ENCODE measurements around the gene SLC8A3.

The SLC8A3 gene

DNA sequence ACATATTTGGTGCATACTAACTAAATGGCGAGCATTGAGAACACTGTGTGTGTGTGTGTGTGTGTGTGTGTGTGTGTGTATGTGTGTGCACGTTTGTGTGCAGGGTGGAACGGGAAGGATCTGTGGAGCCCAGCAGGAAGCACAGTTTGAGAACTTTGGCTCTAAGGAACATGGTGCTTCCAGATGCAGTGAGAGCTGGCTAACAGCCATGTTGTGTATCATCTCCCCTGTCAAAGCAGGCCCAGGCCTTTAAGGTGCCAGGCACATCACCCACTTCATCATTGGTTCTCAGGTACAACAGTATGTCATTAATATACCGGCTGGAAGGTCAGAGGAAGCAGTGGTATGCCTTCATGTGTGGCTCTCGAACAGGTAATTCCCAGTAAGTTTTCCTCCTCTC is 72.5 kb downstream of the SLC8A3 start:
- DNase-seq, result no peak

DNA sequence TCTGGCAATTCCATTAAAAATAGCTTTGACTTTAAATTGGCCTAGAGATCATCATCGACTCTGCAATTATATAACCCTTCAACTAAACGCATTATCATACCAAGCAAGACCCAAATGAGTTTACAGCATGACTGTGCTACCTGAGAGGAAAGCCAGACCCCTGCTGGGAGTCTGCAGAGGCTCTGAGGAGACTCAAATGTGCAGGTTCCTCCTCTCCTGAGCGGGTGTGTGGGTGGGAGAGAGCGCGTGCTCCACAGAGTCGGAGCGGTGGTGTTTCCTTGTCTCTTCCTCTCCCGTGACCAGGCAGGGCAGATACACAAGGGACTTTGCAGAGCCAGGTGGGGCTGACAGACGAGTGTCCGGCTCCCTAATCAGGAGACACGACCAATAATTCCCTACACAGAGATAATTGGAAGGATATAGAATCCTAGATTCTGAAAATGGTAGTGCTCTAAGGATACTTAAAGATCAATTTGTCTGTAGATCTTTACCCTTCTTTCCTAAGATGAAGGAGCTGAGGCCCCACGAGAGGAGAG is 74.1 kb downstream of the SLC8A3 start:
- DNase-seq, result no peak

DNA sequence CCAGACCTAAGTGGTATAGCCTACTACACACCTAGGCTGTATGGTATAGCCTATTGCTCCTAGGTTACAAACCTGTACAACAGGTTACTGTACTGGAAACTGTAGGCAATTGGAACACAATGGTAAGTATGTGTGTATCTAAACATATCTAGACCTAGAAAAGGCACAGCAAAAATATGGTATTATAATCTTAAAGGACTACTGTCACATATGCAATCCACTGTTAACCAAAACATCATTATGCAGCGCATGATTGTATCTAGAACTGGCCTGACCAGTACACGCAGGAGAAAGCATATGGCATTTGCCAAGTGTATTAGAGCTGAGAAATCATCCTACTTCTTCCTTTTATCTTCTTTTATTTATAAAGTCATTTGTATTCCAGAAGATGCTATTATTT is 75.5 kb downstream of the SLC8A3 start:
- no peak for DNase-seq

DNA sequence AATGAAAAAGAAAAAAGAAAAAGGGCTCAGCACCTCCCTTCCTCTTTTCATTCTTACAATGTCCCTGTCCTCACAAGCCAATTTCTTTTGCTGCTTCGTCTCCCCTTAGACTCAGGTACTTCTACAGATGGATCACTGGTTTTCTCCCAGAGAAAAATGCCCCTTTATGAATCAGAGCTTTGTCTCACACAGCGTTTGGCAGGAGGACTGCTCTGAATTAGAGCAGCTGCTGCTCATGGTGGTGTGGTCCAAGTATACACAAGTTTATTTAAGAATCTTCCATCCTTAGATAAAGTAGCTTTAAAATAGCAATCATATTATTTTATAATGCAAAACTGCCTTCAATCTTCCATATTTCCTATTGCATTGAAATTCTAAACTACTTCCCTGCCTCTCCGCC is 80.3 kb downstream of the SLC8A3 start:
- DNase-seq, result no peak

DNA sequence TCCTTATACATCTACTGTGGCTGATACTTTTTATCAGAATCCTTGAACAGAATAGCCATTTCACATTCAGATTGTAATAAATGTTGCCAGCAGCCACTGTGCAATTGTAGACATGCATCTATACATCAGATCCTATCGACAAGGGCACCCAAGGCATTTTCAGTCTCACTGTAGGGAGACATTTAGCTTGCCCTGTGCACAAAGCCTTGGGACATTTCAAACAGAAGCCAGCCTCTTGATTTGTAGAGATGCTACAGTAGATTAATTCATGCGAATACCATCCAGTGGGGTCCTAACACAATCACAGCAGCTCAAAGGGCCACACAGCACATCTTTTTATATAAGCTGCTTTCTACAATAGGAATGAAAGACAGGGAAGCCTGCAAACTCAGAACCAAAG is 81.4 kb downstream of the SLC8A3 start:
- DNase-seq, result no peak

DNA sequence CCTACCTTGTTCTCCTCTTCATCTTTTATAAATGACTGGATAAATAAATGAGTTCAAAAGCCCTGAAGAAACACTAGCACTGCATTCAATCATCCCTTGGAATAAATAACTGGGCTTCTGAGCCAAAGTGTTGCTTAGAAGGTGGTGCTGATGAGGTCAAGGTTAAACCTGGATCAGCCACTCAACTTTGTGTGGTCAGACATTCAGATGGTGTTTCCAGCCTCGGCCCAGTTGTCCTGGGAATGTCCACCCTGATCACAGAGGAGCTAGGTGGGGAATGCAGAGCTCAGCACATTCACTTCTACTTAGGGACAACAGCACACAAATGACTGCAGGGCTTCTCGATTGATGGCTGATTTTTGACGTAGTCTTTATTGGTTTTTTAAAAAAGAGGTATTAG is 88.7 kb downstream of the SLC8A3 start:
- DNase-seq, result no peak

DNA sequence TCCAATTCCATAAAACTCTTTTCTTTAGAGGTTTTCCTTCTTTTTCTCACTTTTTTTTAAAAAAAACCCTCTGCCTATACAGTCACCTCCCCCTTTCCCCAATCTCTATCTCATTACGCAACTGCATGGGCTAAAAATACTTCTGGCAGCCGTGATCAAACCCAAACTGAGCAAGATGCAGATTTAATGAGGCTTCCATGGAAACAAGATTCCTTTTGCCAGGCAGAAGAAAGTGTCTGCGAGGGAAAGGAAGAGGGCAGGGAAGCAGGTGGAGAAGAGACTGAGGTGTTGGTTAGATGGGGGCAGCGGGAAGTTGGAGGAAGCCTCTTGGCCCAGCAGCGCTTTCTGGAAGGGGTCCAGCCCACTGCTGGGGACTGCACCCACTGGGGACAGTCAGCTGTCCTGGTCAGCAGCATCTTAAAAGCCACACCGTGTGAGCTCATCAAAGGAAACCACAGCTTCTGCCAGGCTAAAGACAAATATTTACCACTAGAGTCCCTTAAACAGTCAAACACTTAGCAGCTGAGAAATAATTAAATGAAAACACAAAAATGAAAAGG is 90.4 kb downstream of the SLC8A3 start:
- no peak for DNase-seq

DNA sequence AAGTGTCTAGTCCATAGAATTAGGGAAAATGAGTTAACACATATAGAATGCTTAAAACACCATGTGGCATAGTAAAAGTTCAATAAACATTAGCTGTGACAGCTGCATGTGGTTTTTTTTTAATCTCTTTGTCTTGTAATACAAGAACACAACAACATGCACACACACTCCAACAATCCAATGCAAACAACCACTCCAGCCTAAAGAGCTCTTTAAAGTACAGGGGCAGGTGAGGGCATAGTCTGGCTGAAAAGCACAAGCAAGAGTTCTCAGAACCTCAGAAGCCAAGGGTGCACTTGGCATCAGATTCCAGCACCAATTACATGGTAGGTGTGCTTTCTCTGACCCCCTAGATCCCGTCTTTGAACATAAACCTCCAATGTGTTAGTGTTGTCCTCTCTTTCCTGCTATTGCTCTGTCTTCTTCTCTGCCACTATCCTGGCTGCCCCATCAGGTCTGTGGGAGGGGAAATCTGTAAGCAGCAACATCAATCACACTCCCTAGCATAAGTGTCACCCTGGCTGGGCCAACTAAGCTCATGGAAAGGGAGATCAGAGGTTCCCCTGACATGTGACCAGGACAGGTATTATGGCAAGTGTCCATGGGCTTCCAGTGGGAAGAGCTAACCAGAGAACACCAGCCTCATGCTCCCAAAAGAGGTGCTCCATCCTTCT is 91.0 kb downstream of the SLC8A3 start:
- DNase-seq, result peak; percentile 50

DNA sequence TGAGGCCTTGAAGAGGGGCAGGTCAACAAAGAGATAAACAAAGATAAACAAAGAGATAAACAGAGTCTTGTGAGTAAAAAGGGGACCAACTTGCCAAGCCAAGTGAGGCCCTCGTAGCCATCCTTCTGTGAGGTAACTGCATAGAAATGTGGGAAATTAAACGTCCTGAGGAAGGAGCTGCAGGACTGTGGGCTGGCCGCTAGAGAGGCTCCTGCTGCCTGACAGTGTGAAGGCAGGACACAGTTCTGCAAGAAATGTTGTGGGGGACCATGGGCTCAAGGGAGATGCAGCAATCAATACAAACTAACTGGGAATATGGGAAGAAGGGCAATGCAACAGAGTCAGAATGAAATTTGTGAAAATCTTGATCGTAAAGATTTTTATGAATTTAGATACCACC is 91.9 kb downstream of the SLC8A3 start:
- peak; percentile 68 for DNase-seq

DNA sequence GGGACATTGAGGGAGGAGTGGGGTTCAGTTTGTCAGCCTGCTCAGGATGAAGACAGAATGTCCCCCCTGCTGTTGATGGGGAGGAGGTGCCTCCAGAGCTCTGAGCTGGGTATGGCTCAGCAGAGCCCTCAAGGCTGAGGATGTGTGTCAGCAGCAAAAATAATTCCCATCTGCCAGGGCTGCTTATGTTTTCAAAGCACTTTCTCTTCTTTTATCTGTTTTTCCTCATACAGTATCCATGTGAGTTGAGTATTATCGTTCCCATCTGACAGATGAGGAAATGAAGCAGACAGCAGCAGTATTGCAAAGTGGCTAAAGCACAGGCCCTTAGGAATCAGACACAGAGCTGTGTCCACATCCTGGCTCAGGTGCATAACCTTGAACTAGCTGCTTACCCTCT is 94.1 kb downstream of the SLC8A3 start:
- no peak for DNase-seq

DNA sequence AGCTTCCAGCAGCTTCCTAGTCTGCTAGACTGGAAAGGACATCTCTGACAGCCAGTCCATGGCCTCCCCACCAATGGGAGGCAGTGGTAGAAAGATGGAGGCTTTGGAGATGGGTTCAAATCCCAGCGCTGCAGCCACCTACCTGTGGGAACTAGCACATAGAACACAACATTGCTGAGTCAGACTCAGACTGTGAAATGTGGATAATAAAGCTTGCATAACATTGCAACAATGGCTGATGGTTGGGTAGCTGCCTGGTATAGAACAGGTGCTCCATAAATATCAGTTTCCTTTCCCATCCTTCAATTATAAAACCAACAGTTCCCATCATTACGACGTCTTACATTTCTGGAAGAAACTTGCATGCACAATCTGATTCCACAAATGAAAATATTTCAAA is 94.6 kb downstream of the SLC8A3 start:
- no peak for DNase-seq

DNA sequence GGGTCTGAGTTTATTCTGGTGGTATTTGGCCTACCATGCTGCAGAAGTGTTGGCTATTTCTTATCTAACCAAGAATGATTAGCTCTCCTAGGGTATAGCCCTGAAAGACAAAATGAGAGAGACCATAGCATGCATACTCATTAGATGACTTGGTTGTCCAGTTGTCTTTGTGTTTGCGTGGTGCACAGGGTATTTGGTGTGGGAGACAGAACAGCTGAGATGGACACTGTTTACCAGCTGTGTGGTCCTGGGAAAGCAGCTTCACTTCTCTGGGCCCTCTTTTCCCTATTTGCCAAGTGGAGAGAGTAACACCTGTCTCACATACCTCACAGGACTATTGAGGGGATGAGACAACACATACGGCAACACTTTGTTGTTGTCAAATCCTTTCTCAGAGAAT is 95.6 kb downstream of the SLC8A3 start:
- DNase-seq, result no peak

DNA sequence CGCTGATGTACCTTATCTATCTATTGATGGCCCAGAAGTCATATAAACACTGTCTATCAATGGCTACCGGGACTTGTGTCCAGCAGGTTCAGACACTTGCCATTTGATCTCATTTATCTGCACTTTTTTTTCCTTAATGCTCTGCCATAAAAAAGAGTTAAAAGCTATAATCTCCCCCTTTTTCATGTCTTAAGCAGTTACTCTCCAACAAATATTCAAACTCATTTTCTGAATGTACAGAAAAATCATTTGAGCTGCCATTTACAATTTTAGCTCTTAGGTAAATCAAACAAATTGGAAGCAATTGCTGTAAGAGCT is 101.4 kb downstream of the SLC8A3 start:
- DNase-seq, result no peak

DNA sequence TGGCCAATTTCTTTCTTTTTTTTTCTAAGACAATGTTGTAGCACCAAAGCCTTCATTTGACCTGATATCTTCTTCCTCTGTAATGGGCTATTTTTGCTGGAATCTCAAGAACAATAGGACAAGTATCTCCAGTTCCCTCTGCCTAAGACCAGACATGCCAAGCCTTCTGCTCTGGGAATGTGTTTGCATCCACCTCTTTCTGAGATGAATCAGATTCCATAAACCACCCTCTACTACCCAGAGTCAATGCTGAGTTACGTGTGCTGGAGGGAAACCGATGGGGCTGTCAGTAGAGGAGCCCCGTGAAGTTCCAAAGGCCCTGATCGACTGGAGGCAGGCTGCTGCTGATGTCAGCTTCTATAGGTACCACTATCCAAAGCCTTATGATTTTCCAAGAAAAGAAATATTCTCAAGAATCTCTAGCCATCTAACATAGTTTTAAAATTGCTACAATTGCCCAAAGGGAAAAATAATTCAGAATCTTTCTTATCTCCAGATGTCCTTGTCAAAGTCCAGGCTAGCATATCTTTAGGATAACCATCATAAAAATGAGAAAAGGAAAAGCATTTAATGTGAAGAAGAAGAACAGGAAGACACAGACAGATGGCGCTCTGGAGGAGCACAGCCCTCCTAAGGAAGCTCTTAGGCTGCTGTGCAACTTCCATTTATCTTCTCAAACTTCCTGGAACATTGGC is 101.9 kb downstream of the SLC8A3 start:
- DNase-seq, result peak; percentile 81

DNA sequence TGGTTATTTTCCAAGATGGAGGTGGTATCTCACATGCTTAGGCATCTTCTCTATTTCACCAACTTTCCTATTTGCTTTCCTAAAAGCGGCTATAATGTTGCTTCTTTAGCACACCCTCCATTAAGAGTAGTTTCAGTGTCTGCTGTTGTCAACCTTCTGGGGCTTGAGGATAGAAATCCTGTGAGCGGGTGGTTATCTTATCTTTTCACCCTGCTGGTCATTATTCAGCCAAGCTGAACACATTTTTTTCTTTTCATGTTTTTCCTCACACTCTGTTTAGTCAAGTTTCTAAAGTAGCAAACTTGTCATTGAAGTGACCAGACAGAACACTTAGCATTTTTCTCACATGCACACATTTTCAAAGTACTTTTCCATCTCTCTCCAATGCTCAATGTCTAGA is 104.5 kb downstream of the SLC8A3 start:
- no peak for DNase-seq

DNA sequence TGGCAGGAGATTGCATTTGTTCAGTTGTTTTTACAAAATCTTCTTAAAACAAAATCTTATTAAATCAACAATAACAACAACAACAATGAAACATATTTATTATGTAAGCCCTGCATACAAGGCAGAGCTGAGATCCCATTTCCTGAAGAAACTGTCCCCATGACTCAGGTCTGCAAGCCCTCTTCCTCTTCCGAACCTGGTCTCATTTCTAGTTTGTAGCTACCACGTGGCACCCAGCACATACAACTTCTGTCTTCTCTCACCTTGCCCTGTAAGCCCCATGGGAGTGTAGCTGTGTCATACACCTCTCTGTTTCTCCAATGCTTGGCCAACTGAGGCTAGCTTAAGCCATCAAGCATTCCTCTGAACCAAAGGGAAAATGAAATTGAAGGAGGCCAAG is 106.4 kb downstream of the SLC8A3 start:
- no peak for DNase-seq

DNA sequence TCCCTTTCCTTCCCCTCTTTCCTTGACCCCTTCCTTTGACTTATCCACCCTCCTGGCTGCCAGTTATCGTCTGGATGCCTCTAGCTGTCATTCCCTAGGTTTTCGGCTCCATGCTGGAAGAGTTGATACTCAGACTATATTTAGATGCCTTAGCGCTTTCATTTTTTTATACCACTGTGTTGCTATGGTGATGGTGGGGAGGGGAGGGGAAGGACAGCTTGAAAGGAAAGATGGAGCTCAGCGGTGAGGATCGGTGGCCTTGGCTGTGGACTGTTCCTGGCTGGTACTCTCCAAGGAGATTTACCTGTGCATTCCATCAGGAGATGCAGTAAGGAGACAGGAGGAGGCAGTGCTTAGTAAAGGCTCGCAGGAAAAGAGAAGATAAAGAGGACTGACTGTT is 108.7 kb downstream of the SLC8A3 start:
- DNase-seq, result no peak

DNA sequence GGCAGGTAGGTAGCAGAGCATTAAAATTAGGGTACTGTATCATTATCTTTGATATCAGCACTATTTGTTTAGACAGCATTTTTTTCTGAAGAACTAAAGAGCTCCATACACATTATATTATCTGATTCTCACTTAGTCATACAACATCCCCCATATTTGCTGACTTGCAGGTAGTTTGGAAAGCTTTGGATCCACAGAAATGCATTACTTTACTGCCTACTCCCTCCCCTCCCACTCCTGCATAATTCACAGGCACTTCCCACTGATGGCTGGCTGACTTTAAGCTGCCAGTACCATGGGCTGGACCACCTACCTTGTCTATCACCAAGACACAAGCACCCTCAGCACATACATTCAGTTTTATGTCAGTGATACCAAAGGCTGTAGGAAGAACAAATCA is 110.4 kb downstream of the SLC8A3 start:
- no peak for DNase-seq

DNA sequence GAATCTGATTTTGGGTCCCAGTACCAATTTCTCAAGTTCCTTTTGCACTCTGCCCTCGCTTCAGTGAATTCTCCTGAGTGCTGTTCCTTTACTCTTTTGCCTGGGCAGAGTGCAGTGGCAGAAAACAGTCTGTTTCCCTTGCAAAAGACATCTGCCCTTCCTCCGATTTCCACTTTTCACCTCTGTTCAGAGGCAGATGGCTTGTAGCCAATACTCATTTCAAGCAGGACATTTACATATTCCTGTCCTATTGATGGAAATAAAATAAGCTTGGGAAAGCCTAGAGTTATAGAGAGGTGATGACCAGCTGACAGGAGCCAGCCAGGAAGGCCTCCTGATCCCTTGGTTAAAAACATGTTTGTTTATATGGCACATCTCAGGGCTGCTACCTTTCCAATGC is 111.0 kb downstream of the SLC8A3 start:
- no peak for DNase-seq

DNA sequence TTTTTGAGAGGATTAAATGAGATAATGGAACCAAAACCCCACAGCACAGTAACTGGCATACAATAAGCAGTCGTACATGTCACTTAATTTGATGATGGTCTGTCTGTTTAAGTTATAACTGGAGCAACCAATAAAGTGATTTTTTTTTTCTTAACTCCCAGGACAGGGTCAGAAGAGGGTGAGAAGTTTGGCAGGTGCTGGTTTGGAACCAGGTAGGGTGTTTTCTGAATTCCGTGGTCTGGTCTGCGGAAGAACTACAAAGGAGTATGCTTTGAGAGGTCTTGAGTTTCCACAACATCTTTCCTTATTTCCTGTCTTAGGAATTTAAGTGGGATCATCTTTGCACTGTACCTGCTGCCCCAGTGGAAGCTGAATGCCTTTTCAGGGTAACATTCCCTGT is 111.7 kb downstream of the SLC8A3 start:
- DNase-seq, result no peak

DNA sequence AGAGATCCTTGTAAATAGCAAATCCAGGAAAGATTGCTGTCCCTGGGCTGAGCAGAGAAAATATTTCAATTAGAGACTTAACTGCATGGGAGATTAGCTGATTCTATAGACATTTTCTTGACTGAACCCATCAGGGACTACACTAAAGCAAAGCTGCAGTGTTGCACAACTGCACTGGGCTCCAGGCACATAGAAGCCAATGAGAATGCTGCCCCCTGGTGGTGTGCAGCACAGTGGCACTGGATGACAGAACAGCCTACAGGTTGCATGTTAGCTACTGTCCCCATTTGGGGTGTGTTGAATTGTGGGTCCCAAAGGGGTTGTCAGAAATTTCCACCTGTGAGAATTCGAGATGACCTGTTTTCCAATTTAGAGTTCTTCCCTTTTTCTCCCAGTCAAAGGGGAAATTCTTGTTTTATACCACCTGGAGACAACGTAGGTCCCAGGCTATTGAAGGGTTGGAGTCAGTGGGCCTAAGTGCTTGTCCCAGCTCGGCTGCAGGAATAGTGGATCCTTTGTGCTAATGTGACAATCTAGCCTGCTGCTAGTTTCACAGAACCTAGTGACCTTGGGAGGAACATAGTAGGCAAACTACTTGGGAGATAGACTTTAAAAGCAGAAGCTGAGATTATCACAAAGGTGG is 114.7 kb downstream of the SLC8A3 start:
- peak; percentile 97 for DNase-seq

DNA sequence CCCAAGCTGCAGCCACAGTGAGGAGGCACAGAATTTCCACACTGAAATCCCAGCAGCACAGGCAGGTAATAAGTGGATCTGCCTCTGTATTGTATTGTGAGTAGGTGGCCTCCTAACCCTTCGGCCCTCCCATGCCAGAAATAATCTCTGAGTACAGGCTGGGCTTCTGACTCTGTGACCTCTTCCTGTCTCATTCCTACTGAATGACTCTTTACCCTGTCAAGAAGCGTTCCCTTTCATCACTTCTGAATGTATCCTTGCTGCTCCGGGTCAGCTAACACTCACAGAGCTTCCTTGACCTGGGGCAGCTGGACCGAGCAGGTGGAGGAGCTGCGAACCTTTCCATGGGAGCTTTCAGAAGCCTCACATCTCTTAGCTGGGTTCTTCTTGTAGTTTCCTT is 119.6 kb downstream of the SLC8A3 start:
- no peak for DNase-seq

DNA sequence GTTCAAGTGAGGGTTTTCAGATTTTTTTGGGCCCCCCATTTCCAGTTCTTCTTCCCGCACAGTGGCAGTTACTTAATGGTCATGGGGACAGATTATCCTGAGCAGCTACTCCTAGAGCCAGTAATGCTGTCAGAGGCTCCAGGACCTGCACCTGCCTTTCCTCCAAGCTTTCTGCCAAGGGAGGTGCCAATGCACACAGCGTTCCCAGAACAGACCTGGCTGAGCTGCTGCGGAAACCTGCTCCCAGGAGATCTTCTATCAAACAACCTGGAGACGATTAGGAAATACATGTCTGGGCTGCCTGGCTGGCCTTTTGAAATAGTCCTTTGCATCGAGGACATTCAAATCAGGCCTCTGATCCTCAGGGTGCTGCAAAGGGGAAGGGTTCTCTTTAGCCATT is 120.9 kb downstream of the SLC8A3 start:
- DNase-seq, result no peak
